GM12864 (cell line): ENCODE measurements around the gene CCDC185.

Experiments
- DNase-seq: peaks from one replicate; pipeline ENCODE4 v3.0.0-alpha.2; 2011; ENCODE audit warnings: low read depth
- H3K4me3 ChIP-seq: 2 replicates; pipeline ENCODE4 v1.5.1; 2011; ENCODE audit warnings: mild to moderate bottlenecking, low read depth, low read length, control low read depth
- CTCF ChIP-seq: IDR thresholded peaks from 2 replicates; pipeline ENCODE4 v1.5.1; 2011; ENCODE audit warnings: low read depth, mild to moderate bottlenecking, moderate library complexity, low read length, control low read depth, inconsistent platforms; ENCODE audit errors: missing control alignments

Gene CCDC185

GRCh38 chr1:223405507-223405906 is 12.3 kb downstream of the CCDC185 start:
- H3K4me3 ChIP-seq = no peak overlapping the region
- DNase-seq = no peak
- no peak for TF ChIP-seq CTCF

GRCh38 chr1:223410036-223410435 is 16.8 kb downstream of the CCDC185 start:
- no peak for TF ChIP-seq CTCF
- DNase-seq = no peak
- no peak overlapping the region for H3K4me3 ChIP-seq

- DNase-seq = no peak
- no peak overlapping the region for H3K4me3 ChIP-seq
- no peak for TF ChIP-seq CTCF
Measured at GRCh38 chr1:223411309-223411708, 18.1 kb downstream of the CCDC185 start.

- TF ChIP-seq CTCF = no peak
- DNase-seq = no peak
- H3K4me3 ChIP-seq = no peak overlapping the region
Measured at GRCh38 chr1:223411710-223412109, 18.5 kb downstream of the CCDC185 start.

DNA sequence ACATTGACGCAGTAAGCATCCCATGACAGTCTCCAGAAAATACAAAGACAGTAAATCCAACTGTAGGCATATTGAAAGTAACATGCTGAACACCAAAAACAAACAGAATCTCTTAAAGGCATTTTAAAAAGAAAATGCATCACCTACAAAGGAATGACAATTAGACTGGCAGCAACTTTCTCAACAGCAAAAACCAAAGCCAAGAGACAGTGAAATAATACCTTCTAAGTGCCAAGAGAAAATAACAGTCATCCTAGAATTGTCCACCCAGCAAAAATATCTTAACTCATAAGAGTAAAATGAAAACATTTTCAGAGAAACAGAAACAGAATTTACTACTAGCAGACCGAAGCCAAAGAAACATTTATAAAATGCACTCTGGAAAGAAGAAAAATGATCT is 20.0 kb downstream of the CCDC185 start:
- H3K4me3 ChIP-seq = no peak overlapping the region
- no peak for DNase-seq
- TF ChIP-seq CTCF = no peak

DNA sequence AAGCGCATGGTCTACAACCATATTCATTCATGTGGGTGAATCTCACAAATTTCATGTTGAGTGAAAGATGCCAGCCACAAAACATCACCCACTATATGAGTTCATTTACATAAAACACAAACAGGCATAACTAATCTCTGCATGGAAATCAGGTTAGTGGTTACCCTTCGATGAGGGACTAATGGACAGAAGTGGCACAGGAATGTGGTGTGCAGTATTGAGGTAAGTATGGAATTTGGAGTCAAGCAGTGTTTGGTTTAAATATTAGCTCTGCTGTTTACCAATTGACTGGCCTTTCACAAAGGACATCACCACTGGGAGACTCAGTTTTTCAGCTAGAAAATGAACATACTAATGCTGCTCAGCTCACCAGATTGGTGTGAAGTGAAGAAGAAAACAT is 24.2 kb downstream of the CCDC185 start:
- TF ChIP-seq CTCF = no peak
- no peak for DNase-seq
- no peak overlapping the region for H3K4me3 ChIP-seq

GRCh38 chr1:223417903-223418663 is 24.9 kb downstream of the CCDC185 start:
- H3K4me3 ChIP-seq = no peak overlapping the region
- TF ChIP-seq CTCF = no peak
- no peak for DNase-seq
